C4-2B (cell line): ENCODE measurements around the gene PLS1.

Experiments used
- ZFX ChIP-seq: fragments of 450-650 bp; IDR thresholded peaks from 2 replicates; pipeline ENCODE4 v1.6.1; 2017
- TF ChIP-seq, protein P1 (sequence below): fragments of 450-650 bp; conservative IDR thresholded peaks from 2 replicates; pipeline ENCODE4 v1.5.1; 2017; ENCODE audit warnings: mild to moderate bottlenecking

DNA sequence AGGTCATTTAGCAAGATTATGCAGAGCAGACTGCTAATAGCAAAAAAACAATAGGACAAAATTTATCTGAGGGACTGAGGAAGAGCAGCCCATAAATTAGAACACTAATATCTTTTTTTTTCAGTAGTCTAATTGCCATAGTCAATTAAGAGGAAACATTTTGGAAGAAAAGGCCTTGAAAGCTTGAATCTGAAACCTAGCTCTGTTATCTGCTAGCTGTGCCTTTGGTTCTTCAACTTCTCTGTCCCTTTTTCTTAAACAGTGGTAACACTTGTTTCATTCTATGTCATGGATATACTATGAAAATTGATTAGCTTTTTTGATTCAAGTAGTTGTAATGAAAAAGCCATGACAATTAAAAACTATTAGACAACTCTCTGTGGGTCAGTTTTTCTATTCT, 19.4 kb upstream of the PLS1 start:
- TF ChIP-seq, protein P1, sequence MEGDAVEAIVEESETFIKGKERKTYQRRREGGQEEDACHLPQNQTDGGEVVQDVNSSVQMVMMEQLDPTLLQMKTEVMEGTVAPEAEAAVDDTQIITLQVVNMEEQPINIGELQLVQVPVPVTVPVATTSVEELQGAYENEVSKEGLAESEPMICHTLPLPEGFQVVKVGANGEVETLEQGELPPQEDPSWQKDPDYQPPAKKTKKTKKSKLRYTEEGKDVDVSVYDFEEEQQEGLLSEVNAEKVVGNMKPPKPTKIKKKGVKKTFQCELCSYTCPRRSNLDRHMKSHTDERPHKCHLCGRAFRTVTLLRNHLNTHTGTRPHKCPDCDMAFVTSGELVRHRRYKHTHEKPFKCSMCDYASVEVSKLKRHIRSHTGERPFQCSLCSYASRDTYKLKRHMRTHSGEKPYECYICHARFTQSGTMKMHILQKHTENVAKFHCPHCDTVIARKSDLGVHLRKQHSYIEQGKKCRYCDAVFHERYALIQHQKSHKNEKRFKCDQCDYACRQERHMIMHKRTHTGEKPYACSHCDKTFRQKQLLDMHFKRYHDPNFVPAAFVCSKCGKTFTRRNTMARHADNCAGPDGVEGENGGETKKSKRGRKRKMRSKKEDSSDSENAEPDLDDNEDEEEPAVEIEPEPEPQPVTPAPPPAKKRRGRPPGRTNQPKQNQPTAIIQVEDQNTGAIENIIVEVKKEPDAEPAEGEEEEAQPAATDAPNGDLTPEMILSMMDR = no peak
- no peak for TF ChIP-seq ZFX
